Astrocyte of the cerebellum (primary cell): ENCODE measurements around the gene CYP4F2.
"Not testable (repeated sequence)": the region's sequence is repeated elsewhere in the genome, so short reads cannot be mapped to it uniquely, and the experiment has no call there.

ENCODE experiments used
- DNase-seq: peaks from one replicate; pipeline ENCODE4 v3.0.0-alpha.2; 2011; ENCODE audit warnings: low read depth
- H3K4me3 ChIP-seq: 2 replicates; pipeline ENCODE4 v1.5.1; 2011; ENCODE audit warnings: mild to moderate bottlenecking, low read depth, low read length, moderate library complexity
- CTCF ChIP-seq: IDR thresholded peaks from 2 replicates; pipeline ENCODE4 v1.5.1; 2012; ENCODE audit warnings: low read length, low read depth, moderate library complexity, mild to moderate bottlenecking; ENCODE audit errors: missing control alignments
- in situ Hi-C: cut with HindIII; loops from 2 replicates; pipeline ENCODE4 v1.10.0; 2017; ENCODE audit warnings: low sequenced_read_pairs

Gene CYP4F2

GRCh38 chr19:15935167-15935702 lies 37.4 kb upstream of the CYP4F2 start:
- in situ Hi-C loops = no loop called here
- H3K4me3 ChIP-seq = no peak overlapping the region
- DNase-seq = no peak
- no peak for TF ChIP-seq CTCF

- H3K4me3 ChIP-seq = no peak within 1 kb of the TSS
- in situ Hi-C loops = no loop called here
- no peak for TF ChIP-seq CTCF
- no peak for DNase-seq
These were observed 36.6 kb upstream of the CYP4F2 start, which contains the start of gene CYP4F11 for GRCh38 chr19:15934332-15935078. Gene CYP4F11, minus strand, starts transcription at chr19:15934529. Its CDS starts 121 bp downstream, at chr19:15934408.

GRCh38 chr19:15933761-15934331 lies 36.0 kb upstream of the CYP4F2 start:
- in situ Hi-C loops, DNase-seq, H3K4me3 ChIP-seq: not testable (repeated sequence)

- in situ Hi-C loops = no loop called here
These were observed 30.4 kb upstream of the CYP4F2 start for GRCh38 chr19:15928321-15928720.

GRCh38 chr19:15926484-15926883 lies 28.6 kb upstream of the CYP4F2 start:
- TF ChIP-seq CTCF = no peak
- no peak for DNase-seq
- in situ Hi-C loops = no loop called here
- H3K4me3 ChIP-seq = no peak overlapping the region

More at GRCh38 chr19:15928321-15928720, 30.4 kb upstream of the CYP4F2 start:
- DNase-seq = no peak
- no peak overlapping the region for H3K4me3 ChIP-seq
- no peak for TF ChIP-seq CTCF

- no peak for TF ChIP-seq CTCF
- H3K4me3 ChIP-seq = no peak overlapping the region
- in situ Hi-C loops = no loop called here
- no peak for DNase-seq
These were observed 25.8 kb upstream of the CYP4F2 start for GRCh38 chr19:15923702-15924101.

- TF ChIP-seq CTCF = no peak
- no peak overlapping the region for H3K4me3 ChIP-seq
- DNase-seq = no peak
- in situ Hi-C loops = no loop called here
These were observed 24.1 kb upstream of the CYP4F2 start for GRCh38 chr19:15922021-15922420.
